GM19468 (cell line): ENCODE results near the gene NEGR1.

ENCODE experiments used
- ATAC-seq: cut with Tn5 transposase; IDR thresholded peaks from one replicate; pipeline ENCODE4 v1.9.1; 2021; ENCODE audit warnings: mild to moderate bottlenecking, moderate library complexity, moderate number of reproducible peaks; ENCODE audit not compliant: unreplicated experiment; ENCODE audit errors: extremely low read depth

Gene NEGR1

GRCh38 chr1:71542155-71542554, 740.2 kb downstream of the NEGR1 start:
- ATAC-seq: no peak

DNA sequence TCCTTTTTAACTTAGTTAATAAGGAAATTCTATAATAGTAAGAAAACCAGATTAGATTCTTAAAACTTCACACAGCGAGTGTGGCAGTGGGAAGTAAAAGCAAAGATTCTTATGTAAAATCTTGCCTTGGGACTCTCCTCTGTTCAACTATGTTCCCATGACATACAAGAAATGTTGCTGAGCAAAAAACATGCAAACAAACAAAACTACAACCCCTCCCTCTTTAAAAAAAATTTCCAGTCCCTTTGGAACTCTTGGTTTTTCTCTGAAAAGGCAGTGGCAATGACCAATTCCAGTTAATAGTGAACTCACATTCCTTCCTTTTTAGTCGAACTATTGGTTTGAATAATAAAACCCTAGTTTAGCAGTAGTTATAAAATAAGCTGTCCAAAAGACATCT, 748.4 kb downstream of the NEGR1 start:
- no peak for ATAC-seq

- ATAC-seq: no peak
Observed at GRCh38 chr1:71532343-71532742, 750.0 kb downstream of the NEGR1 start.

DNA sequence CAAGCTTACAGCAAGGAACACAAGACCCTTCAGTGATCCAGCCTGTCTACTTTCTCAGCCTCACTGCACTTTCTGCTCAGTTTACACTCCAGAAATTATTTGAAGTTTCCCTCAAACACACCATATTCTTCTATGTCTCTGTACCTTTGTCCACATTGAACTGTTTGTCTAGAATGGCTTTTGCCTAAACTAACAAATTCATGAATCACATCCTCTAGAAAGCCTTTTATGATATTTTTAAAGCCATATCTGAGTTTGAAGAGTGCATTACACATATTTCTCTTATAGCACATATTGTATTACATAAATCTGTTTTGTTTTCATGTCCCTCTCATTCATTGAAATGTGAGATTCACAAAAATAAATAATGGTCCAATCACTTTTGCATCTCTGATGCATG, 755.5 kb downstream of the NEGR1 start:
- ATAC-seq: no peak

GRCh38 chr1:71522721-71523120, 759.6 kb downstream of the NEGR1 start:
- no peak for ATAC-seq

DNA sequence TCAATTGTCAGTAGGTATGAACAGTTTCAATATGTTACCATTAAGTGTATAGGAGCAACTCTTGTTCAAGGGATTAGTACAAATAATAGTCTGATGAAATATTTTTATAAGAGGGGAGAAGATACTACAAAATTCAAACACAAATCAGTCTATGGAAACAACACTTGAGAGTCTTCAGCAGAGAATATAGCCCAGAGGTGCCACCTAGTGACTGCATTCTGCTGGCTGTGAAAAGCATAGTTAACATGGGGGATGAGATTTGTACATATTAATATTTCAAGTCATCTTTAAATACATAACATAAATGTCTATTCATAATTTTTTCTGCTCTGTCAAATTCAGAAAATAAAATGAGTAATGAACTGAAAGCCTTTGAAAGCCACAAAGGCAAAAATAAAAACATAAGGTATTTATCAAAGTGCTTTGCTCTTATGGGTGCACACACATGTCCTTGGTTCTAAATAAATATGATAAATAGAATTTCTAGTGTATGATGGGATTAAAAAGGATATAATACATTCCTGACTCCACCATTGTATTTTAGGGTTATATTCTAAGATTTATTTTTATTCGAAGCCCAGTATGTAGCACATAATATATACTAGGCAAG, 760.6 kb downstream of the NEGR1 start:
- no peak for ATAC-seq

DNA sequence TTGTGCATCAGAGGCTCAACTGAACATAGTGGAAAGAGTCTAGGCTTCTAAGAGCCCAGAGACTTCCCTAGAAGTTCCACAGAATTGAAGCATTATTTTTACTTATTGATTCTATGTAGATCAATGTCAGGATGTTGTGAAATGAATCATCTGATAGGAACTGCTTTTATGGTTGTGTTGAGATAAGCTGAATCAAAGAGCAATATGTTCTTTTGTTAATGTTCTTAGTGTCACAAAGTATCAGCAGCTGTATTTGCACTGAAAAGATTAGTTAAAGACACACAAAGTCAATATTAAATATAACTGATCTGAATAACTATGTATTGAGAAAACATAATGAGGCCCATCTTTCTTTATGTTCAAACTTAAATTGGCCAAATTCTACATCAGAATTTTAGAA, 770.8 kb downstream of the NEGR1 start:
- ATAC-seq: no peak

DNA sequence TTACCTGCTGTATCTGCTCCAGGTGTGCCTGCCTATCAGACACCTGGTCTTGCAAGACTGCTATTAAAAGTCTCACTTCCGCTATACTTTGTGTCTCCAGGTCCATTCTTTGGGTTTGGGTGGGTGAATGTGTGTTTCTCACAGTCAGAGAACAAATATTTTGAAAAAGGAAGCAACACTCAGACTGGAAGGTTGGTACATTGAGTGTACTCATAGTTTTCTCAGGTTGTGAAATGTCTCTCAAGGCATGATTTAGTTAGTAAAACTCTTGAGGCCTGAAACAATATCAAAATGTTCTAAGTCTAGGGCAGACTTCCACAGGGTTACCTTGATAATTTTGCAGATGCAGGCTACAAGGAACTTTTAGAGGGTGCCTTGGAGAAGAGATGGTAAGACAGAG, 771.6 kb downstream of the NEGR1 start:
- no peak for ATAC-seq

DNA sequence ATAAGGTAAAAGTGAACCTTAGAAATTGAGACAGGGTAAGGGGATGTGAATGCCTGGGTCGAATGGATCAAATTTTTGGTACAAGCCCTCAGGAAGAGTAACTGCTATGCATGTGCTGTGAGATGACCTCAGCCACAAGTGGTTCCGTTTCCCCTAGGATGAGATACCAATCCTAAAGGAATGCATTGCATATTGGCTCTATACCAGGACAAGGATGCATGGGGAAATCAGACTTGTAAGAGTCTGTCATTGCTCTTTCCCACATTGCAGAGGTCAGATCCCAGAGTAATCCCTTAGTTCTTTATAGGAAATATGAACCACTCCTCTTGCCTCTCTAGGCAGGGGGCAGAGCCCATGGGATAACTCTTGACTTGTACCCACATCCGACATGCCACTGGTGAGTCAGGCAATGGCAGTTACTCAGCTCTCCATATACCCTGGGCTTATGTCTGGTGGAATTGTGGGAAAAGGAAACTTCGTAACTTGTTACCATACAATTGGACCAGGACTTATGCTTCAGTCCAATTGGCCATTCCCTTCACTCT, 773.2 kb downstream of the NEGR1 start:
- ATAC-seq: no peak

GRCh38 chr1:71502006-71502405, 780.3 kb downstream of the NEGR1 start:
- no peak for ATAC-seq

DNA sequence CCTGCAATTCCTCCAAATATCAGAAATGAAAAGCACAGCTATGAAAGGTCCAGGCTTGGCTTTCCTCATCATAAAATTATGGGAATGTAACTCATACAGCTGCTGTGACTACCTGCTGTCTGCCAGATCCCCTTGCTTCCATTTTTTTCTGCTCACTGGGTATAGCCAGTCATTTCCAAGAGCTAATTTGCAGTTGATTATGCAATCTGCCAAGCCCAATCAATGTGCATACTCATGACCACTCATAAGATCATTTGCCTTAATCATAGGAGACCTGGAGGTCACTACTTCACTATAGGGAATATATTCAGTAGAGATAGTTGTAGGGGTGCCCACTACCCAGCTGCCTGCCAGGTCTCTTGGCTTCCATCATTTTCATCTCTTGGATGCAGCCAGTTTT, 783.8 kb downstream of the NEGR1 start:
- ATAC-seq: no peak

DNA sequence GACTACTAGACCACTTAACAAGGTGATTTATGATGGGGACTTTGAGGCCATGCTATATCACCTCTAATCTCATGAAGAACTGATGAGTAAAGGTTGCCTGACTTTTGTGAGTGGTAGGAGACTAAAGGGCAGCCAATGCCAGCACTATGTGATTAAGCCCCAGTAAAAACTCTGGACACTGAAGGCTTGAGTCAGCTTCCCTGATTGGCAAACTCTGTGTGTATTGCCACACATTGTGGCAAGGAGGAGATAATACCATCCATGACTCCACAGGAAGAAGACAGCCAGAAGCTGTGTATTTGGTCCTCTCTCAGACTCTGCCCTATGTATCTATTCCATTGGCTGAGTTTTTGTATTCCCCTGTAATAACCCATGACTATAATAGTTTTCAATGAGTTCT, 788.2 kb downstream of the NEGR1 start:
- no peak for ATAC-seq

DNA sequence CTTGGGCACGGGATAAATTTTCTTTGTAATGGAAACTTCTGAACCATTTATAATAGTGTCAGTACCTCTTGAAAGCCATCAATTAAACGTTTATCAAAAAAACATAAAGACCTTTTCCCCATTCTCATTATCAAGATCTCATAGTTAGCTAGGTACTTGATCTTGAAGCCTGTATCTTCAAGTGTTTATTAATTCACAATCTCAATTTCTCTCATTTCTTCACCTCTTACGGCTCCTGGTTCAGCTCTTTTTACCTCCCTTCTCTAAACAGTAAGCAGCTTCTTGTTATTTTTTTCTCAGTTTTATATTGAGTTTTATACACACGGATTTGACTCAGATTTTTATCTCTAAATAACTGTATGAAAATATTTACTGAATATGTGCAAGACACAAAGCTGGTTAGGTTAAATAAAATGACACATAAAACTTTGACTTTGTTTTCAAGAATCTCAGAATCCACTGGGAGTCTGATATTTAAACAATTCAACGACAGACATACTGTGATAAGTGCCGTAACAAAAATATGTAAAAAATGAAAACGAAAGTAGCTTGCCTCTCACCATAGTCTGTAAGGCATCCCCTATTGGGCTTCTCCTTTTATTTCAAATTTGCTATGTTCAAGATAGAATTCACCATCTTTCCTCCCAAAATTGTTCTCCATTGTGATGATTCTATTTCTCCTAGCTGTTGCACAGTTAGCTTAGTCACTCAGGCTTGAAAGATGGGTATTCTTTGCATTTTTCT, 789.9 kb downstream of the NEGR1 start:
- ATAC-seq: no peak

- no peak for ATAC-seq
Observed at GRCh38 chr1:71490432-71490831, 791.9 kb downstream of the NEGR1 start.

DNA sequence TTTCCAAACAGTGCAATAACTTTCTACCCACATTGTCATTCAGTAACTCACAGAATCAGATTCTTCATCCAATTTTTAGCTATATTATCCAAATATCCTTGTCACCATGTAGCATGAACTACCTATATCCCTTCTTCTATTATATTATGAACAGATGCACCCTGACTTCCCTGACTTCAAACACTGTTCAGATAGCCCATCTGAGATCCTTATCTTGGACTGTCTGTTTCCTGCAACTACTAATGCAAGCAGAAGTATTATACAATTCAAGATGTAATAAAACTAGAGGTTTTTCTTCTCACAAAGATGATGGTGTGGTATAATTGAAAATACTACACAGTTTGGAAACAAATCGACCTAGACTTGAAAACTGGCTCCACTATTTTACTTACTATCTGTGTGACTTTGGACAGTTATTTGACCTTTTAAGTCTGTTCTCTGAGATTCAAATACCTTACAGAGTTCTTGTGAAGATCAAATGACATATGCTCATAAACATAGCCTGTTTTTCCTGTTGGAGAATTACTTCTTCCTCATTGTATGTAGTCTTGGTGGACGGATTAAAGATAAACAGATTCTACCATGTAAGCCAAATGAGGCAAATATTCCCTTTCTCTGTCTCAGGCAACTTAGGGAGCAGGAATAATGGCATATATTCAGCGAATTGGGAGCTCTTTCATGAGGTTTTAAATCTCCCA, 793.6 kb downstream of the NEGR1 start:
- no peak for ATAC-seq

DNA sequence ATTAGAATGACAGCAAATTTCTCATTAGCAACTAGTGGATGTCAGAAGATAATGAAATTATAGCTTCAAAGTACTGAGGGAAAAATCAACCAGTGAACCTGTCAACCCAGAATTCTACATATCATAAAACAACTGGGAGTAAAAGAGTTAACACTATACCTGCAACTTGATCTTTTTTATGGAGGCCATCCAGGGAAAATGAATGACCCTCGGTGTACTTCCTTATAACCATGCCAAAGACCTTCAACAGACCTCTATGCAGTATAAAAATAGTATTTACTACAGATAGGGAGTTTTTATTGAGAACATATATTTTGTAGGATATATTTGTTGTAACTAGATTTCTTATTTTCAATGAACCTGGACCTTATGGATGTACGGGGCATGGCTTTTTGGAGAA, 809.0 kb downstream of the NEGR1 start:
- no peak for ATAC-seq

DNA sequence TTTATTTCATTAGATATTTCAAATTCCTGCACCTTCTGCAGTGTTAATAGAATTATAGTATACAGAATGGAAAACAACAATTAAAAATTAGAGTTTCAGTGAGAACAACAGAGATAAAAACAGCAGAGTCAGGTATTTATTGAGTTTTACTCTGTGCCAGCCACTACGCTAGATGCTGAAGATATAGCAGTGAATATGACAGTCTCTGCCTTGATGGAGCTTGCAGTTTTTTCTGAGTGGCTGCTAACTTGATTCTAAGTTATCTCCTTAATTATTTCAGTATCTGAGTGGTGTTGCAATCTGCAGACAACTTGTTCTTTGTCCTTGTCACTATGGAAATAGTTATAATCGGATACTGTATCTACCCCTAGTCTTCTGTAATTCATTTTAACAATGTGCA, 817.2 kb downstream of the NEGR1 start:
- ATAC-seq: no peak

GRCh38 chr1:71464016-71464415, 818.3 kb downstream of the NEGR1 start:
- ATAC-seq: no peak

- ATAC-seq: no peak
Observed at GRCh38 chr1:71463144-71463543, 819.2 kb downstream of the NEGR1 start.

GRCh38 chr1:71462247-71462646, 820.1 kb downstream of the NEGR1 start:
- no peak for ATAC-seq

- ATAC-seq: no peak
Observed at GRCh38 chr1:71461416-71461815, 820.9 kb downstream of the NEGR1 start.
